PFSK-1 (cell line): ENCODE data around the gene HEG1.

Source experiments
- FOXP2 ChIP-seq: optimal IDR thresholded peaks from 2 replicates; pipeline ENCODE3; 2011; ENCODE audit warnings: borderline replicate concordance, control low read depth, inconsistent platforms; ENCODE audit not compliant: insufficient read depth; ENCODE audit errors: extremely low read length, extremely low read depth
- POLR2AphosphoS5 ChIP-seq: IDR thresholded peaks from 2 replicates; pipeline ENCODE4 v1.6.1; 2012; ENCODE audit warnings: low read depth, mild to moderate bottlenecking, control low read depth, low read length, moderate library complexity
- SIN3A ChIP-seq: IDR thresholded peaks from 2 replicates; pipeline ENCODE4 v1.6.1; 2012; ENCODE audit warnings: mild to moderate bottlenecking, low read length, moderate library complexity, borderline replicate concordance; ENCODE audit not compliant: insufficient read depth
- TAF1 ChIP-seq: IDR thresholded peaks from 2 replicates; pipeline ENCODE4 v1.6.1; 2012; ENCODE audit warnings: low read length, control low read depth, borderline replicate concordance; ENCODE audit not compliant: insufficient read depth
- TF ChIP-seq, protein P1 (sequence below), 2 experiments: IDR thresholded peaks; 2 replicates each; pipeline versions ENCODE4 v1.6.1 to v1.8.0; 2011 to 2012; ENCODE audit warnings: low read depth in 2 of 2, low read length in 2 of 2, control low read depth in 1 of 2, inconsistent platforms in 1 of 2, mild to moderate bottlenecking in 1 of 2, moderate library complexity in 1 of 2; ENCODE audit not compliant: insufficient read depth in 1 of 2

Gene HEG1

GRCh38 chr3:124998247-124998630 lies 57.6 kb downstream of the HEG1 start:
- TF ChIP-seq SIN3A = no peak
- no peak for TF ChIP-seq TAF1
- TF ChIP-seq, protein P1, sequence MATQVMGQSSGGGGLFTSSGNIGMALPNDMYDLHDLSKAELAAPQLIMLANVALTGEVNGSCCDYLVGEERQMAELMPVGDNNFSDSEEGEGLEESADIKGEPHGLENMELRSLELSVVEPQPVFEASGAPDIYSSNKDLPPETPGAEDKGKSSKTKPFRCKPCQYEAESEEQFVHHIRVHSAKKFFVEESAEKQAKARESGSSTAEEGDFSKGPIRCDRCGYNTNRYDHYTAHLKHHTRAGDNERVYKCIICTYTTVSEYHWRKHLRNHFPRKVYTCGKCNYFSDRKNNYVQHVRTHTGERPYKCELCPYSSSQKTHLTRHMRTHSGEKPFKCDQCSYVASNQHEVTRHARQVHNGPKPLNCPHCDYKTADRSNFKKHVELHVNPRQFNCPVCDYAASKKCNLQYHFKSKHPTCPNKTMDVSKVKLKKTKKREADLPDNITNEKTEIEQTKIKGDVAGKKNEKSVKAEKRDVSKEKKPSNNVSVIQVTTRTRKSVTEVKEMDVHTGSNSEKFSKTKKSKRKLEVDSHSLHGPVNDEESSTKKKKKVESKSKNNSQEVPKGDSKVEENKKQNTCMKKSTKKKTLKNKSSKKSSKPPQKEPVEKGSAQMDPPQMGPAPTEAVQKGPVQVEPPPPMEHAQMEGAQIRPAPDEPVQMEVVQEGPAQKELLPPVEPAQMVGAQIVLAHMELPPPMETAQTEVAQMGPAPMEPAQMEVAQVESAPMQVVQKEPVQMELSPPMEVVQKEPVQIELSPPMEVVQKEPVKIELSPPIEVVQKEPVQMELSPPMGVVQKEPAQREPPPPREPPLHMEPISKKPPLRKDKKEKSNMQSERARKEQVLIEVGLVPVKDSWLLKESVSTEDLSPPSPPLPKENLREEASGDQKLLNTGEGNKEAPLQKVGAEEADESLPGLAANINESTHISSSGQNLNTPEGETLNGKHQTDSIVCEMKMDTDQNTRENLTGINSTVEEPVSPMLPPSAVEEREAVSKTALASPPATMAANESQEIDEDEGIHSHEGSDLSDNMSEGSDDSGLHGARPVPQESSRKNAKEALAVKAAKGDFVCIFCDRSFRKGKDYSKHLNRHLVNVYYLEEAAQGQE (IDR thresholded peaks at IDR 0.05; ENCODE audit: insufficient read depth in 1 of 2, low read depth in 2 of 2, low read length in 2 of 2) = no peak
- TF ChIP-seq POLR2AphosphoS5 = no peak
- no peak for TF ChIP-seq FOXP2

DNA sequence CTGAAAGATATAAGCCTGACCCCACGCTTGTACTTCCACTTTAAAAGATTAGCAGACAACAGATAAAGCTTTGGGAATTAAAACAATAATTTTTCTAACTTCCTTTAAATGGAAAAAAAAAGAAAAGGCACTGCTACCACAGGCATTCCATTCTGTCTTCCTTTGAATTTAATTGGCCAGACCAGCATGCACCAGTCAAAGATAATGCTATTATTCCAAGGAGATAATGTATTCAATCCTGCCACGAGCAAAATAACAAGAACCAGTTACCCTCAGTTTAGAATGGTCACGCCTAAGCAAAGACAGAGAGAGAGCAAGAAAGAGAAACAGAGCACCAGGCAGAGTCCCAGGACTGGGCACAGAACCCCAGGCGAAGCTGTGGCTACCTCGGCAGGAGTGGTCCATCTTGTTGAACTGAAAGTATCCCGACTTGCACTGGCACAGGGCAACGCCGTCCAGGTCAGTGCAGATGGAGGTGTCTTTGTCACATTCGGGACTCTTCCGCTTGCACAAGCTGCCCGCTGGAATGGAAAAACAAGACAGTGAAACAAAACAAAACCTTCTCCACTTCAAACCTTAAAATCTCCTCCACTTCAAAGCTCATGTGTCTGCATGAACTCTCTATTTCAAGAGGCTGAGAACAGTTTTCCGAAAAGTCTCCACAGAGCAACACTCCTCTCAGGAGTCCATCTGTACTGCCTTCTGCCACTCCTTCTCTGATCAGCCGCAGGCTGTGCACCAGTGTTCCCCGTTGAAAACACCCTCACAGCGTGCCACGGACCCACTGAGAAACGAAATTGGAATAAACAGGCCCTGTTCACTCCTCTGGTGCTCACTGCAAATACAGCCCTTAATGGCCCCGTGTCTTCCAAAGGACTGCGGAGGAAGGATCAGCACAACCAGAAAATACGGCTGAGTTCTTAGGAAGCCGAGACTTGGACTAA lies 58.2 kb downstream of the HEG1 start:
- TF ChIP-seq POLR2AphosphoS5 (no peak), SIN3A (no peak), TAF1 (no peak), FOXP2 (no peak)
- TF ChIP-seq, protein P1 (IDR thresholded peaks at IDR 0.05; ENCODE audit: insufficient read depth in 1 of 2, low read depth in 2 of 2, low read length in 2 of 2) = no peak

DNA sequence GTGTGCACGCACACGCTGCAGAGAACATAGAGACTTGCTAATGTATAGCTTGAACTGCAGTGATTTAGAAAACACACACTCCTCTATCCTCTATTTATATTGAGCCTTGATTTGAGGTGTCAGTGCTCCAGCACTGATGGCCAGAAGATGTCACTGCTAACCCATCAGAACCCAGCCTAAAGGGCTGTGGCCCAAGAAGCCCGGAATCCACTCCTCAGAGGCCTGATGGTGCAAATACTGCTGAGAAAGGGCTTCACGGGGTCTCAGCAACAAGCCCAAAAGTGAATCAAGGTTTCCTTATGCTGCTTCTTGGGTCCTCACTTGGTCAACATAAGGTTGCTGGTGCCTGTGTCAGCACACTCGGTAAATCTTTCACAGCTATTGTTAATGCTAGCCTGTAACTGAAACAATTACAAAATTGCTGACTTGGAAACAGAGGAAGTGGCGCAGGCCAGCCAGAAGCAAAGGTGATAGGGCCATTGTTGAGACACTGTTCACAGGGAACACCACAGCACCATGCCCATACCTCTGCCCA lies 60.3 kb downstream of the HEG1 start:
- TF ChIP-seq POLR2AphosphoS5 (no peak), SIN3A (no peak)
- TF ChIP-seq, protein P1 (IDR thresholded peaks at IDR 0.05; ENCODE audit: insufficient read depth in 1 of 2, low read depth in 2 of 2, low read length in 2 of 2) = no peak

- TF ChIP-seq FOXP2 (no peak), TAF1 (no peak)
These were observed 62.3 kb downstream of the HEG1 start for GRCh38 chr3:124993466-124993865.

- TF ChIP-seq, protein P1 (IDR thresholded peaks at IDR 0.05; ENCODE audit: insufficient read depth in 1 of 2, low read depth in 2 of 2, low read length in 2 of 2) = no peak
- TF ChIP-seq TAF1 = no peak
- TF ChIP-seq SIN3A = no peak
- TF ChIP-seq POLR2AphosphoS5 = no peak
These were observed 63.8 kb downstream of the HEG1 start for GRCh38 chr3:124992041-124992440.
